ENCODE data around the gene RMC1.
"Not testable (repeated sequence)": the region's sequence is repeated elsewhere in the genome, so short reads cannot be mapped to it uniquely, and the experiment has no call there.

RMC1 gene

DNA sequence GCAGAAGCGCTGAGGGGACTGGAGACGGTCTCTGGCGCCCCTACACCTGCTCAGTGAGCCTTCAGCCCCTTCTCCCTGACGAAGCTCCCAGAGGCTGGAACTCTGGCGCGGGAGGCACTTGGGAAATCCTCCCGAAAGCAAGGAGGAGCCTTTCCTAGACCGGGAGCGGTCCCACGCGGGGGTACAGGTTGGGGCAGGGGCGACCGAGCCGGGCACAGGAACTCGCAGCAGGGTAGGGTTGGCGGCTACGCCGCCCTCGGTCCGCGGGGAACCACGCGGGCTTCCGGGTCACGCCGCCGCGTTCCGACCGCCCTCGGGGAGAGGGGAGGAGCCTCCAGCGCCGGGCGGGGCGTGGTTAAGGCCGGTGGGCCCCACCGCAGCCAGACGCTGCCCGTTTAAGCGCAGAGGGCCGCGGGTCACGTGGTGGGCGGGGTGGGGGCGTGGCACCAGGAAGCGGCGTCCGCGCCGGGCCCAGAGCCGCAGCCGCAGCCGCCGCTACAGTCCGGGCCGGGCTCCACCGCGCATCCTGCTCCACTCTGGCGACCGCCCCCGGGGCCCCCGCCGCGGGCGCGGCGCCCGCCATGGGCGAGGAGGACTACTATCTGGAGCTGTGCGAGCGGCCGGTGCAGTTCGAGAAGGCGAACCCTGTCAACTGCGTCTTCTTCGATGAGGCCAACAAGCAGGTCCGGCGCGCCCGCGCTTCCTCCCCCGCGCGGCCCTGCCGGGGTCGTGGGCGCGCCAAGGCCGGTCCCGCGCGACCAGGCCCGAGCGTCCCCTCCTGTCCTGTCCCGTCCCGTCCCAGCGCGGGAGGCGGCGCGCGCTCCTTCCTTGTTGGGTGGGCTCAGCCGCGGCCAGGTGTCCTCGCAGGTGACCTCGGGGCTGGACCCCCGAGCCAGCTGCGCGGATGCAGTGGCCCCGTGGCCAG is at the start of gene RMC1:
RMC1 (plus strand) TSS at position 474 of the 925 bp plus-strand sequence; CDS start at position 582, 108 bp downstream.
- DNase-seq: peak; percentile 73 to 86

GRCh38 chr18:23453680-23454058 is 49.6 kb upstream of the RMC1 start:
- no peak for DNase-seq

DNA sequence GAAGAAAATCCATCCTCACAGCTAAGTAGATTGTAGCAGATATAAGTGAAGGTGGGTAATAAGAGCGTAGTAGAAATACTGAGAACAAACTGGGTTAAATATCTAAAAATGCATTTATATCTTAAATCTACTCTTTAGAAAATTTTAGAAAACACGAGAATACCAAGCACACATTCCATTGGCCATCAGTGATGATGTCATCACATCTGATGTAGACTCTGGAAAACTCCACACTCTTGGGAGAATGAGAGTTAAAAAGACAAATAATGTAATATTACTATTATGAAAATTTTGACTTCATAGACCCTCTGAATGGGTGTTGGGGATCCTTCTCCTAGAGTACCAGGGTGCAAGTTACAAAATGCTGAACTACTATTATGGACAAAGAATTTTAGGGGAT is 46.5 kb upstream of the RMC1 start:
- no peak for DNase-seq

GRCh38 chr18:23458830-23459529 is 44.3 kb upstream of the RMC1 start:
- DNase-seq: no peak

DNA sequence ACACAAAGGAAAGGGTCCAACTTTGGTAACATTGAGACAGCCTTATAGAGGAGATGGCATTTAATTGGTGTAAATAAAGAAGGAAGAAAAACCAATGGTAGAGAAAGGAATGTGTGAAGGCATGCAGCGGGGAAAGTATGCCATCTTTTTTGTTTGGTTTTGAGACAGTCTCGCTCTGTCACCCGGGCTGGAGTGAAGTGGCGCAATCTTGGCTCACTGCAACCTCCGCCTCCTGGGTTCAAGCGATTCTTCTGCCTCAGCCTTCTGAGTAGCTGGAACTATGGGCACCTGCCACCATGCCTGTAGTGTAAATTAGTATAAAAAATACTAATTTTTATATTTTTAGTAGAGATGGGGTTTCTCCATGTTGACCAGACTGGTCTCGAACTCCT is 43.8 kb upstream of the RMC1 start:
- no peak for DNase-seq

DNA sequence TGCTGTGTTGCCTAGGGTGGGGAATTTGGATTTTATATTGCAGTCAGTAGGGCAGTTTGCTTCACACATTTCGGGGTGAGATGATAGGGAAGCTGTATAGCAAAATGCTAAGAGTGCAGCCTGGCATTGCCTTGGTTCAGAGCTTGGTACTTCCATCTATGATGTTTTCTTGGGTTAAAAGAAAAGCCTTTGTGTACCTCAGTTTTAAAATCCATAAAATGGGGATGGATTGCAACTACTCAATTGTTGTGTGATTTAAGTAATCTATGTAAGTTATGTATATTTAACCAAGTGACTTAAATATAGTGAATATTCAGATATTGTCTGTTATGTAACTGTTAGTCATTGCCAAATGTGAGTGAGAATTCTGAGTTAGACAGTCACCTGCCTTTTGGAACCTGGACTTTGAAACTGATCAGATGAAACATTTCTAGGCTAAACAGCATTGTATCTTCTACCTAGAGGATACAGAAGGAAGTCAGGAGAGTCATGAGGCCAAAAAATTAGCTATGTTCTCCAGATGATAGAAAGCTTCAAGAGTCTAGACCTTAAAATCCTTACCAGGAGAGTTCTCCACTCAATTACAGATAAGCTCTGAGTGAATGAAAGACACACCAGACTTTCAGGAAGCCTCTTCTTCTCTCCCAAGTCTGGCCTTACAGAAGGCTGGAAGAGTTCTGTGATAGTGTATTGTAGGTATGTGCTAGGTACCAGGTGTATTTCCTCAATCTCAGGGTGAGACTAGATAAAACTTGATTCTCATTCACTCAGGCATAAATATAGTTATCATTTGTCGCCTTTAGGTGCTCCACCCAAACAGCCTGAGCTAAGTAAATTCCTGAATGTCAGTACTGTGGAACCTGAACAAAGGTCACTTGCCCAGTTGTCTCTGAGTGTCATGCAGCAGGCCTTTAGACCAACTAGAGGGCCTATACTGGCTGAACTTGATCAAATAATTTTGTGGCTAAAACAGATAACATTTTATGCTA is 42.7 kb upstream of the RMC1 start:
- DNase-seq: no peak

DNA sequence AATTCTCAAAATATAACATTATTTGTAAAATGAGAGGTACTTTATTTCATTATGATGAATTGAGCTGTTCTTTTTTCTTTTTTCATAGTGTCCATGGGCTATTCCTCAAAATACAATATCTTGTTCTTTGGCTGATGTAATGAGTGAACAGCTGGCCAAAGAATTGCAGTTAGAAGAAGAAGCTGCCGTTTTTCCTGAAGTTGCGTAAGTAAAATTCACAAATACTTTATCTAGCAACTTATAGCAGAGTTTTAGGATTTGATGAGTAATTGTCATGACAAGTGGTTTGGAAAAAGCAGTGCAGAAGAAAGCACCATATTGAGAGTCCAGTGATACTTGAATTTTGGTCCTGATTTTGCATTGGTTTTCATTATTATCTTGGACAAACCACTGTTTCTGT is 40.4 kb upstream of the RMC1 start:
- no peak for DNase-seq

DNA sequence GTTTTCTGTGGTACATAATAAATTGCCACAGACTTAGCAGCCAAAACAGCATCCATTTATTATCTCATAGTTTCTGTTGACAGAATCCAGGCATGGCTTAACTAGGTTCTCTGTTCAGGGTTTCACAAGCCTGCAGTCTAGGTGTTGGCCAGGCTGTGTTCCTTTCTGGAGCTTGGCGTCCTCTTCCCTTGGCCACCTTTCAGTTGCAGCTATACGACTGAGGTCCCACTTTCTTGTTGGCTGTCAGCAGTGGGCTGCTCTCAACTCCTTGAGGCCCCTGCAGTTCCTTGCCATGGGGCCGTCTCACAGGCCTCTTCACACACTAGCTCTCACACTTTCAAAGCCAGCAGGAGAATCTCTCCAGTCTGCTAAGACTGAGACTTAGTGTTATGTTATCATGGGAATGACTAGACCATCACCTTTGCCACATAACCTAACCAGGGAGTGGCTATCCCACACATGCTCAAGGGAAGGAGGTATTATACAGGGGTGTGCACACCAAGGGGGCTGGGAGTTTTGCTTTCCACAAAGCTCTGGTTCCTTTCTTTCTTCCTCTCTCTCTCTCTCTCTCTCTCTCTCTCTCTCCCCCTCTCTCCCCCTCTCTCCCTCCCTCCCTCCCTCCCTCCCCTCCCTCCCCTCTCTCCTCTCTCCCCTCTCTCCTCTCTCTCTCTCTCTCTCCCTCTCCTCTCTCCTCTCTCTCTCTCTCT is 34.4 kb upstream of the RMC1 start:
- no peak for DNase-seq

GRCh38 chr18:23470620-23471387 is 32.5 kb upstream of the RMC1 start:
- no peak for DNase-seq

DNA sequence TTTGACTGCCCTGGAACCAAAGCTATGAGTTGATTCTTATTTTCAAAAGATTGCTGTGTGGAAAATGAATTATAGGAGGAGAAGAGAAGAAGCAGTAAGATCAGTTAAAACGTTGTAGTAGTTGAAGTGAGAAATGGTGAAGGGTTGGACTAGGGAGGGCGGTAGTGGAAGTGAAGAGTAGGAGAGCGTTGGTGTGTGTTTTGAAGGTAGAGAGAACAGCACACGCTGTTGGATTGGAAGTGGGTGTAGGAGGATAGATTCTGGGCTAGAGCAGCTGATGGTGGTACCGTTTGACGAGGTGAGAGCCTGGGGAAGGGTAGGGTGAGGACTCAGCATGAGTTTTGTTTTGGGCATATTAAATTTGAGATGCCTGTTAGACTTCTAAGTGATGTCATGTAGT is 31.8 kb upstream of the RMC1 start:
- DNase-seq: no peak

DNA sequence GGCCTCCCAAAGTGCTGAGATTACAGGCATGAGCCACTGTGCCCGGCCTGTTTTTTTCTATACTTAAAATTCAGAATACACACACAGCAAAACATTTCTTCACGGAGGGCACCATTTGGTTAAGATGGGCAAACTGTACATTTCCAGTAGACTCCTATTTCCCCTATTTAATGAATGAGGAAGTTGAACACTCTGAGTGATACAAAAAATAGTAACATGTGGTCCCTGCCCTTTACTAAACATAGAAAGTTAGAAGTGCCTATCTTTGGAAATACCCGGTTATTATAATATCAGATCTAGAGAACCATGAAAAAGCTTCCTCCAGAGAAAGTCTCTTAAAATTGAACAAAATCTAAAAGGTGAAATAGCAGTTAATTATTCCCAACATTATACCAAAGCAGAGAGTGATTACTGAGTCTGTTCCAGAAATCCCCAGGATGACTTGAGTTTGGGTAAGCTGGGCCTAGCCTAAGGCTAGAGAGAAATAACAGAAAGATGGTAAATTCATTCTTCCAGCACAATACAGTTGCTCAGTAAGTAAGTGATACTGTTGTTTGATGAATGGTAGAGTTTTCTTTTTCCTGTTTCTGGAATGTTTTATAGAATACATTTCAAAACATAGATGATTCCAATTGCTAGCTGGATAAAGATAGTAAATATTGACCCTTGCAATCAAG is 23.3 kb upstream of the RMC1 start:
- DNase-seq: peak; percentile 85 to 91

DNA sequence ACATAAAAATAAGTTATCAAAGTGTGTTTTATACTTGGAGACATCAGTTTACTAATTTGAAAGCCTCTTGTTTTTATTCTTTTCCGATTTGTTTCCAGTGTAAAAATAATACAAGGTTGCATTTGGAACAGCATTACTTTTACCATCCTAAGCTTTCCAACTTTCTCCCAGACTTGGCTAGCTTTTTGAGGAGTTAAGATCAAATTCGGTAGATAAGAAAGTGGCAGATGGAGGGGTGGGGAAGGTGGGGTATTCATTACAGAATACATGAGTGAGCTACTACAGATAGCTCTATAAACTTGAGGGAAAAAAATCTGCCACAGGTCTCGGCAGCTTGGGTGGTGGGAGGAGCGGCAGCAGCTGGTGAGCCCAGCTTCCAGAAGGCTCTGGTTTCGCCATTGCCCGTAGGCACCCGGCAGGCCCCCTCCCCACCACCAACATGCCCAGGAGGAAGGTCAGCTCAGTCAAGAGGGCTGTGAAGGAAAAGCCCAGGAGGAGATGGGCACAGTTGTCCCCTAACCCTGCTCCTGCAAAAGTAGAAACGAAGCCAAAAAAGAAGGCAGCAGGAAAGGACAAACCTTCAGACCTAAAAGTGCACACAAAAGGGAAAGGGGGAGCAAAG is 18.6 kb upstream of the RMC1 start:
- no peak for DNase-seq

- no peak for DNase-seq
Observed at GRCh38 chr18:23485386-23485785, 17.9 kb upstream of the RMC1 start.

GRCh38 chr18:23487738-23488570 is 15.4 kb upstream of the RMC1 start:
- no peak for DNase-seq

- DNase-seq: not testable (repeated sequence)
Observed at GRCh38 chr18:23489586-23489985, 13.7 kb upstream of the RMC1 start.

GRCh38 chr18:23493654-23494053 is 9.7 kb upstream of the RMC1 start:
- no peak for DNase-seq

DNA sequence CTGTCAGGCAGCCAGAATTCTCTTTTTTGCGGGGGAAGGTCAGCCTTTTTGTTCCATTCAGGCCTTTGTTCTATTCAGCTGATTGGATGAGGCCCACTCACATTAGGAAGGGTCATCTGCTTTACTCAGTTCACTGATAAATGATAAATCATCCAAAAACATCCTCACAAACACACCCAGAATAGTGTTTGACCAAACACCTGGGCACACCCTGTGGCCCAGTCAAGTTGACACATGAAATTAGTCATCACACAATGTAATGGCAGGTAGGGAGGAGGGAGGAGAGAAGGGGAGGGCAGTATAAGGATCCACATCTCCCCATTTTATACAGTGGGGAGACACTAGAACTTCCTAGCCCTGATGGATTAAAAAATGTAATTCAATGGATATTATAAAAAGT is 8.3 kb upstream of the RMC1 start:
- DNase-seq: no peak

DNA sequence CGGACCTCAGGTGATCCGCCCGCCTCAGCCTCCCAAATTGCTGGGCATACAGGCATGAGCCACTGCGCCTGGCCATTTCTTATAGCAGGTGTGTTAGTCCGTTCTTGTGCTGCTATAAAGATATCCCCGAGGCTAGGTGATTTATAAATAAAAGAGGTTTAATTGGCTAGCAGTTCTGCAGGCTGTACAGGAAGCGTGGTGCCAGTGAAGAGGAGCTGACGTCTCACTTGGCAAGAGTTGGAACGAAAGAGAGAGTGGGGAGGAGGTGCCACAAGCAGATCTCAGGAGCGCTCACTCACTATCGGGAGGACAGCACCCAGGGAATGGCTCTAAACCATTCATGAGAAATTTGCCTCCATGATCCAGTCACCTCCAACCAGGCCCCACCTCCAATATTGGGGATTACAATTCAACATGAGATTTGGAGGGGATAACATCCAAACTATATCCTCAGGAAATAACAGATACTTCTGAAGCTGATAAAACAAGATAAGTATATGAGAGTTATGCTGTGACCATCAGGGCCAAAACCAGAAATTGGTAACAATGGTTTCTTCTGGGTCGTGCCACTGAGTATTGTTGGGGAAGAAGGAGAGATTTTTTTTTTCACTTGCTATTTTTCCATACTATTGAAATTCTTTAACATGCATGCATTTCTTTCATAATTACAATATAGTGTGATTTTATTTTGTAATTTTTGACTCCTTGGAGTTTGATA is 7.4 kb upstream of the RMC1 start:
- no peak for DNase-seq

- peak; percentile 23 to 35 for DNase-seq
Observed at GRCh38 chr18:23498117-23498516, 5.2 kb upstream of the RMC1 start.
